ENCODE results near the gene STK24. TPM values are rescaled to one million over a fixed set of nuclear protein-coding genes. Genes with fewer than 3 reads are reported as not detected.

The STK24 gene
- total RNA-seq, 4 donors from 2014 or later = 29.7 to 73.5 (median 62.6) TPM

- TF ChIP-seq POLR2A (IDR thresholded peaks at IDR 0.05) = no peak
- TF ChIP-seq CTCF (IDR thresholded peaks at IDR 0.05) = no peak
- DNase-seq = no peak
- Histone ChIP-seq H3K9me3 (no peaks in the 10 kb centered on the region), H3K27me3 (no peaks in the 10 kb centered on the region), H3K4me3 (no peak overlapping the region), H3K4me1 (peaks cover 9 to 18% of the 10 kb centered on the region in 2 donors), H3K36me3 (no peaks in the 10 kb centered on the region), H3K27ac (no peak overlapping the region)
- intact Hi-C loops (cut with DNase I; ENCODE audit: low total_unique reads) = no loop called here
These were observed 52.5 kb downstream of the STK24 start for GRCh38 chr13:98524391-98524790.

DNA sequence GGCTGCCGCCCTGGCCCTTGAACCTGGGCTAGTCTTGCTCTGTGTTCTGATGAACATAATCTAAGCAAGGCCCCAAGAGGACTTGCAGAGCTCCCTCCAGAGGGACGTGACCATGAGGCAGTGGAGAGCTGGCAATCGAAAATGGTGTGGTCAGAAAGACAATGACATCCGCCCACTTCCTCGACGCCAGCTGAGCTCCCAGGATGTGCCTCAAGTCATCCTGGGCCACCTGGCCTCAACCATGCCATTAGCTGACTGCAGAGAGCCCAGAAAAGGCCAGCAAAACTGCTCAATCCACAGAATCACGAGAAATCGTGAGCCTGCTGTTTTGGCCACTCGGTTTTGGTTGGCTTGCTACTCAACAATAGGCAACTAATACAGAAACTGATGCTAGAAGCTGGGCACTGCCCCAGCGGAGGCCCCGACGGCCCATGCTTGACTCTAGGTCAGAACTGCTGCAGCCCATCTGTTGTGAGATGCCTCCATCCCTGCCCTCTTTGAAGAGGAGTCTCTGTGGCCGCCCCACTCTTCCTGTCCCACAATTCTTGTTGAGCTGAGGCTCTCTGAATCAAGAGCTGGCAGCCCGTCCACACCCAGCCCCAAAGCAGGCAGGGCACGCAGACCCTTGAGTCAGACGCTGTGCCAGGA lies 53.3 kb downstream of the STK24 start:
- intact Hi-C loops (cut with DNase I; ENCODE audit: low total_unique reads) = no loop called here
- Histone ChIP-seq H3K9me3 (no peaks in the 10 kb centered on the region), H3K27ac (no peak overlapping the region), H3K36me3 (no peaks in the 10 kb centered on the region), H3K4me3 (no peak overlapping the region), H3K4me1 (peaks cover 9 to 18% of the 10 kb centered on the region in 2 donors), H3K27me3 (no peaks in the 10 kb centered on the region)
- DNase-seq = no peak
- TF ChIP-seq POLR2A (IDR thresholded peaks at IDR 0.05) (no peak), CTCF (IDR thresholded peaks at IDR 0.05) (no peak)

- Histone ChIP-seq H3K4me3 (no peak overlapping the region), H3K27ac (no peak overlapping the region), H3K4me1 (peaks cover 9 to 18% of the 10 kb centered on the region in 2 donors), H3K36me3 (no peaks in the 10 kb centered on the region), H3K27me3 (no peaks in the 10 kb centered on the region), H3K9me3 (no peaks in the 10 kb centered on the region)
- no peak for DNase-seq
- TF ChIP-seq CTCF (IDR thresholded peaks at IDR 0.05) (no peak), POLR2A (IDR thresholded peaks at IDR 0.05) (no peak)
- intact Hi-C loops (cut with DNase I; ENCODE audit: low total_unique reads) = no loop called here
These were observed 54.5 kb downstream of the STK24 start for GRCh38 chr13:98522371-98522770.

DNA sequence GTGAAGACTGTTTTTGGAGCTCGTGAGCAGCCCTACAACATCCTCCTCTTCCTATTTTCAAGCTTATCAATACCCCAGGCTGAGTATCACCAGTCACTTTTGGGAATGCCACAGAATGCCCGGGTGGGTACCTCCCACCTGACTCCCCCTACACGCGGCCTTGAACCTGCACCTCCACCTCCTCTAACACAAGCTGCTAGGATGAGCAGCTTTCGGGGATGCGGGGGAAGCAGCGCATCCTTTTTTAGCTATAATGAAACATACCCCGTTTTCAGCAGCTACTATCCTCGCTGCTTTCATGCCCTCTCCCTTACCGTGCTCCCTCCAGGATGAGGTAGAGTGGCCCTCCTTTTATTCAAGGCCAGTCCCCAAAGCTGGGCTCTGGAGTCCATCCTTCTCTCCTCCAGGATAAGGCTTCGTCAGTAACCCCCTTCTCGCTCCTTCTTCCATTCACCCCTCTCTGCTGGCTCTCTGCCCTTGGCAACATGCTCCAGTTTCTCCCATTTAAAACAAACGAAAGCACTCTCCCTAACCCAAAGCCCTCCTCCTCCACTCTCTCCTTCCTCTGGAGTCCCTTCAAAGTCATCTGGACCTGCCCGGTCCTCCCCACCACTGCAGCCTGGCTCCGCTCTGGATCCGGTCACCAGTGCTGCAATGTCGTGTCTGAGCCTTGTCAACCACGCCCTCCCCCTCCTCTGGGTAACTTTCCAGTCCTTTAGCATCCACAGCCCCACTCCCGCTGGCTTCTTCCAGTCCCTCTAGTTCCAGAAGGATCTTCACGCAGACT lies 55.3 kb downstream of the STK24 start:
- peaks cover 9 to 18% of the 10 kb centered on the region in 2 donors for H3K4me1 ChIP-seq
- intact Hi-C loops (cut with DNase I; ENCODE audit: low total_unique reads) = no loop called here
- no peak overlapping the region for H3K27ac ChIP-seq
- no peak for TF ChIP-seq CTCF (IDR thresholded peaks at IDR 0.05)
- no peak for TF ChIP-seq POLR2A (IDR thresholded peaks at IDR 0.05)
- H3K27me3 ChIP-seq = no peaks in the 10 kb centered on the region
- no peak overlapping the region for H3K4me3 ChIP-seq
- H3K9me3 ChIP-seq = no peaks in the 10 kb centered on the region
- DNase-seq = no peak
- no peaks in the 10 kb centered on the region for H3K36me3 ChIP-seq
